Stimulated activated CD4-positive, alpha-beta T cell treated with anti-CD3 and anti-CD28 coated beads, Interleukin-2, amount 100 ng/mL, for 4 hours (primary cell): Measurements from ENCODE around the gene APBA3.
A peak's percentile ranks its signal among the peaks of the same experiment; 100 is the strongest.

Experiments used
- DNase-seq: peaks from one replicate; pipeline ENCODE4 v3.0.0-alpha.2; 2020; ENCODE audit warnings: low read depth

Gene APBA3

DNA sequence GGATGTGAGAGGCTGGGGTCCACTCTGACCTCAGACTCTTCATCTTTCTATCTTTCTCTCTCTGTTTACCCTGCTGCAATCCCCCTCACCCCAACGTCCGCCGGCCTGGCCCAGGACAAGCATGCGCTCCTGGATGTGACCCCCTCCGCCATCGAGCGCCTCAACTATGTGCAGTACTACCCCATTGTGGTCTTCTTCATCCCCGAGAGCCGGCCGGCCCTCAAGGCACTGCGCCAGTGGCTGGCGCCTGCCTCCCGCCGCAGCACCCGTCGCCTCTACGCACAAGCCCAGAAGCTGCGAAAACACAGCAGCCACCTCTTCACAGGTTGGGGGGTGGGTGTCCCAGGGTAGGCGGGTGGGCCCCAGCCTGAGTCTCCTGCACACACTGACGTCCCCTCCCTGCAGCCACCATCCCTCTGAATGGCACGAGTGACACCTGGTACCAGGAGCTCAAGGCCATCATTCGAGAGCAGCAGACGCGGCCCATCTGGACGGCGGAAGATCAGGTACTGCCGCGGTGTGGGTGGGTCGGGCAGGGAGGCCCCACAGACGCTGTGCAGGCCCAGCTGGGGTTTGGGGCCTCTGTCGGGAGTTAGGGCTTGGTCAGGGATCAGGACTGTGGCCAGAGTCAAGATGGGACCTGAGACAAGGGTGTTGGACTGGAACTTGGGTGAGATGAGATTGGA is 15.0 kb downstream of the APBA3 start:
- DNase-seq: no peak

- DNase-seq: no peak
These were observed 16.0 kb downstream of the APBA3 start for GRCh38 chr19:3745363-3746045.

DNA sequence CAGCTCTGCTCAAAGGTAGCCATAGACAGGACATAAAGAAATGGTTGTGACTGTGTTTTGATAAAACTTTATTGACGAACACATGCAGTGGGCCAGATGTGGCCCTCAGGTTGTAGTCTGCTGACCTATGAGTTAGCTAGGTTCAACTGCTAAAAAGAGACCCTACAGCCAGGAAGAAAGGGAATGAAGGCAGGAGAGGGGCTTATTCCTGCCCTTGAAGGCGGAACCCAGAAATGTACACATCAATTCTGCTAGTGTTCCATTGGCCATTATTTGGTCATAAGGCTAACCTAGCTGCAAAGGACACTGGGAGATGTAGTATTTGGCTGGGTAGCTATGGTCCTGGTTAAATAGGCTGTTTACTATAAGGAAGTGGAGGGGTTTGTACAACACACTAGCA is 18.0 kb downstream of the APBA3 start:
- no peak for DNase-seq

DNA sequence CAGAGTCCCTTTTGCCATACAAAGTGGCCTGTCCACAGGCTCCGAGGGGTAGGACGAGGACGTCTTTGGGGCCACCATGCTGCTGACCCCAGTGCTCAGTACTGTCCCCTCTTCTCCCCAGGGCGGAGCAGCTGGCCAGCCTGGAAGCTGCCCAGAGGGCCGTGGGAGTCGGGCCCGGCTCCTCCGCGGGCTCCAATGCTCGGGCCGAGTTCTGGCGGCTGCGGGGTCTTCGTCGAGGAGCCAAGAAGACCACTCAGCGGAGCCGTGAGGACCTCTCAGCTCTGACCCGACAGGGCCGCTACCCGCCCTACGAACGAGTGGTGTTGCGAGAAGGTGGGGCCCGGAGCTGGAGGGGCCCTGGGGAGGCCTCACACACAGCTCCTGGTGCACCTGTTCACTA is 21.1 kb downstream of the APBA3 start:
- no peak for DNase-seq

DNA sequence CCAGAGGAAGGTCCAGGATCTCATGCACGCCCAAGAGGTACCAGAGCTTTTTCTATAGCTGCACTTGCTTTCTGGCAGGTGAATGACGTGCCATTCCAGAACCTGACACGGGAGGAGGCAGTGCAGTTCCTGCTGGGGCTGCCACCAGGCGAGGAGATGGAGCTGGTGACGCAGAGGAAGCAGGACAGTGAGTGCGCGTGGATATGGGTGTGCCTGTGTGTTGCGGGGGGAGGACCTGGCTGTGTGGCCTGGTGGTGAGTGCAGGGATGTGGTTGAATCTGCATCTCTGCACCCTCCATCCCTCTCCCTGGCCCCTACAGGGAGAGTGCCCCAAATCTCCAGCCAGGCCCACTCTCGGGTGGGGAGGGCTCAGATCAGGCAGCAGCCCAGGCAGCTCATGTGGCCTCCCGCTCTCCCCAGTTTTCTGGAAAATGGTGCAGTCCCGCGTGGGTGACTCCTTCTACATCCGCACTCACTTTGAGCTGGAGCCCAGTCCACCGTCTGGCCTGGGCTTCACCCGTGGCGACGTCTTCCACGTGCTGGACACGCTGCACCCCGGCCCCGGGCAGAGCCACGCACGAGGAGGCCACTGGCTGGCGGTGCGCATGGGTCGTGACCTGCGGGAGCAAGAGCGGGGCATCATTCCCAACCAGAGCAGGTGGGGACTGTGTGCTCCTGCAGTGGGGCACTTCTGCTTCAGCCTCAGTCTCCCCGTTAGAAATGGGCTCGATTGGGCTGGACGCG is 22.8 kb downstream of the APBA3 start:
- no peak for DNase-seq

GRCh38 chr19:3737487-3738205 is 23.8 kb downstream of the APBA3 start:
- DNase-seq: no peak

GRCh38 chr19:3736106-3736724 is 25.3 kb downstream of the APBA3 start:
- no peak for DNase-seq

DNA sequence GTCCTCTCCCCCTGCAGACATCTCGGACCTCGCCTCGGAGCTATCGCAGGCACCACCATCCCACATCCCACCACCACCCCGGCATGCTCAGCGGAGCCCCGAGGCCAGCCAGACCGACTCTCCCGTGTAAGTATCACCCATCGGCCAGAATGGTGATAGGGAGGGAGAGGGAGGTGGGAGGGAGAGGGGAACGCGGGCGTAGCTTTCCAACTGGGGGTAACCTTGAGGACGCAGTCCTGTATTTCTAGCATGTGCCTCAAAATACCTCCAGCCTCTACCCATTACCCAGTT is 27.2 kb downstream of the APBA3 start:
- no peak for DNase-seq

GRCh38 chr19:3733549-3734309 is 27.8 kb downstream of the APBA3 start:
- DNase-seq: no peak

- DNase-seq: no peak
These were observed 29.4 kb downstream of the APBA3 start for GRCh38 chr19:3732108-3732507.

GRCh38 chr19:3730457-3730958 is 31.0 kb downstream of the APBA3 start:
- DNase-seq: no peak

- DNase-seq: no peak
These were observed 35.7 kb downstream of the APBA3 start for GRCh38 chr19:3725640-3726310.

- DNase-seq: no peak
These were observed 36.4 kb downstream of the APBA3 start for GRCh38 chr19:3725121-3725520.

GRCh38 chr19:3723883-3724282 is 37.6 kb downstream of the APBA3 start:
- no peak for DNase-seq

GRCh38 chr19:3723110-3723488 is 38.4 kb downstream of the APBA3 start:
- no peak for DNase-seq

- no peak for DNase-seq
These were observed 38.9 kb downstream of the APBA3 start for GRCh38 chr19:3722443-3723109.

DNA sequence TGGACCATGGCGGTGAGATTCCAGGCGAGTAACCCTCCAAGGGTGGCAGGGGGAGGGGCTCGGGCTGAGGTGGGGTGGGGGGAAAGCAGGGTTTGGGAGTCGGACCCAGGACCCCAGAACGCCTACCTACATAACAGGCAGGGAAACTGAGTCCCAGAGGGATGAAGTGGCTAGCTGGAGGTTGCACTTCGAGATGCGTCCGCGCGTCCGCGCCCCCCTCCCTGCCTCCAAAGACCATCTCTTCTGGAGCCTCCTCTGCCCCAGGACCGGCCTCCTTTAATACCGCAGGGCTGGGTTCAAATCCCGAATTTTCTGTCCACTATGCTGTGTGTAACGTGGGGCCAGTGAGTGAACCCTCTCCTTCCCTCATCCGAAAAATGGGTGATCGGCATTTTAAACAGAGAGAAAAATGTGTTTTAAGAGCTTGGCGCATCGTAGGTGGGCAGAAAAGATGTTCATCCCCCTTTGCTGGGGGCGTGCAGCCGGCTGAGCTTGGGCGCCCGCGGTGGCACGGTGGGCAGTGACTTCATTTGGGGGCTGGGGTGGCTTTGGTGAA is 39.5 kb downstream of the APBA3 start:
- no peak for DNase-seq

DNA sequence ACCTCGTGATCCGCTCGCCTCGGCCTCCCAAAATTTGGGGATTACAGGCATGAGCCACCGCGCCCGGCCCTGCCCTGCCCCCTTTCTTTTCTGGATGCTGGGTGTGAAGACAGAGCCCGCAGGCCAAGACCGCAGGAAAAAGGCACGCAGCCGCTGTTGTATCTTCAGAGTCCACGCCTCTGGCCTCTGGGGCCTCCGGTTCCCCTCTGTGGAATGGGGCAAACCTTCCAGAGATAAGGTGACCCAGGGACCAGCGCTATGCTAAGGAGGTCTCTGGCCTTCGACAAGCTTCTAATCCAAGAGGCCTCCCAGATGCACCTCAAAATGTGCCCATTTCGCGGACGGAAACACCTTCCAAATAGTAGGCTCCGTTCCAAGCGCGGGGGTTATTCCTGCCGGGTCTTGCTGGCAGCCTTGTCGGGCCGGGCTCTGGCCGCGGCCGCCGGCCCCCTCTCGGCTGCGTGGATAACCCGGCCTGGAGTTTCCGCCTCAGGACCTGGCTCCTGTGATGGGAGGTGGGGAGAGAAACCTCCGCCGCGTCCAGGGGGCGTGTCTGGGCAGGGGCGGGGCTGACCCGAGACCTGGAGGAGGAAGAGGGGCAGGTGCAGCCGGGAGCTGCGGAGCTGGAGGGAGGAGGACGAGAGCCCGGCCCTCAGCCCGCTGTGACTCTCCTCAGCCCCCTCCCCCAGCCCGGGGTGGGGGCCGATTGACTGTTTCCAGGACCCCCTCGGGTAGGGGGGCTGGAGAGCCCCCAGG is 40.2 kb downstream of the APBA3 start:
- DNase-seq: peak; percentile 77

GRCh38 chr19:3720349-3720917 is 41.1 kb downstream of the APBA3 start:
- no peak for DNase-seq
